ENCODE results near the gene COMMD7.

The COMMD7 gene

DNA sequence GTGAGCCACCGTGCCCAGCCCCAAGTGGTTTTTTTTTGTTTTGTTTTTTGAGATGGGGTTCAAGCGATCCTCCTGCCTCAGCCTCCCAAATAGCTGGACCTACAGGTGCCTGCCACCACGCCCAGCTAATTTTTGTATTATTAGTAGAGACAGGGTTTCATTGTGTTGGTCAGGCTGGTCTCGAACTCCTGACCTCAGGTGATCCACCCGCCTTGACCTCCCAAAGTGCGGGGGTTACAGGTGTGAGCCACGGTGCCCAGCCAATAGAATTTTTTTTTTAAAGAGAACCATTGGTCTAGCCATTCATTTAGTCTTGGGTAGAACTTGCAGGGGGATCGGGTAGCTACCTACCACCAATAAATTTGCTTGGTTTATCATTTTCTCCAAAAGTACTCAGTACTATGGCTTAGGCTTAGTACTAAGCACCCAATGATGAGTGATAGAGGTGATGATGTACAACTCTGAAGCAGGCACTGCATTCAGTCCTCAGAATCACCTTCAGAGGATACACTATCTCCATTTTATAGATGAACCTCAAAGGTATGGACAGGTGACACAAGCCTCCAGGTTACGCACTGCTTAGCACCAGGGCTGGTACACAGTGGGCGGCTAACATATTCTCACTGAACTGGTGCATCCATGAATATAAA is 56.6 kb downstream of the COMMD7 start:
- no peak for DNase-seq
- intact Hi-C loops (cut with DNase I; ENCODE audit: low total_unique reads) = no loop called here
- Histone ChIP-seq H3K4me3 (no peak overlapping the region), H3K27ac (no peak overlapping the region), H3K9me3 (no peaks in the 10 kb centered on the region), H3K36me3 (peaks cover 0 to 9% (median 7%) of the 10 kb centered on the region in 3 donors), H3K4me1 (peaks cover 0 to 7% (median 0%) of the 10 kb centered on the region in 4 donors), H3K27me3 (no peaks in the 10 kb centered on the region)
- no peak for TF ChIP-seq CTCF (IDR thresholded peaks at IDR 0.05)

- Histone ChIP-seq H3K27me3 (no peaks in the 10 kb centered on the region), H3K4me3 (no peak overlapping the region), H3K9me3 (no peaks in the 10 kb centered on the region), H3K36me3 (peaks cover 0 to 9% (median 7%) of the 10 kb centered on the region in 3 donors), H3K4me1 (peaks cover 0 to 13% (median 0%) of the 10 kb centered on the region in 4 donors), H3K27ac (no peak overlapping the region)
- intact Hi-C loops (cut with DNase I; ENCODE audit: low total_unique reads) = no loop called here
- no peak for DNase-seq
- no peak for TF ChIP-seq CTCF (IDR thresholded peaks at IDR 0.05)
Observed at GRCh38 chr20:32685541-32686529, 57.4 kb downstream of the COMMD7 start.

DNA sequence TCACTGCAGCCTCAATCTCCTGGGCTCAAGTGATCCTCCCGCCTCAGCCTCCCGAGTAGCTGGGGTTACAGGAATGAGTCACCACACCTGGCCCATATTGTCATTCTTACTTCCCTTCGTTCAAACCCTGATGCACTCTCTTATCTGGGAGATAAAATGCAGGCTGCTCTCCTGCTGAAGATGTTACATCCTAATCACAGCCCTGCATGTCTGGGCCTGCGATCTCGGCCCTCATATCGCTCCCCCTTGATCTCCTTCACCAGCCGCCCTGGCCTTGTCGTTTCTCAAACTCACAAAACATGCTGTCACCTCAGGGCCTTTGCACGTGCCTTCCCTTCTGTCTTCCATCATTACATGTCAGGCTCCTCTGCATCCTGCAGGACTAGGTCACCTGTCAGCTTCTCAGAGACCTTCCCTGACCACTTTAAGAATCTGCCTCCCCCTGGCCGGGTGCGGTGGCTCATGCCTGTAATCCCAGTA is 60.7 kb downstream of the COMMD7 start:
- Histone ChIP-seq H3K27me3 (no peaks in the 10 kb centered on the region), H3K36me3 (no peaks in the 10 kb centered on the region), H3K4me1 (peaks cover 0 to 13% (median 0%) of the 10 kb centered on the region in 4 donors), H3K4me3 (no peak overlapping the region), H3K27ac (no peak overlapping the region), H3K9me3 (no peaks in the 10 kb centered on the region)
- DNase-seq = no peak
- no peak for TF ChIP-seq CTCF (IDR thresholded peaks at IDR 0.05)
- intact Hi-C loops (cut with DNase I; ENCODE audit: low total_unique reads) = no loop called here

- no peaks in the 10 kb centered on the region for H3K36me3 ChIP-seq
- H3K27me3 ChIP-seq = no peaks in the 10 kb centered on the region
- no peaks in the 10 kb centered on the region for H3K9me3 ChIP-seq
- no peak for DNase-seq
- H3K4me1 ChIP-seq = peaks cover 0 to 13% (median 0%) of the 10 kb centered on the region in 4 donors
- intact Hi-C loops (cut with DNase I; ENCODE audit: low total_unique reads) = no loop called here
- H3K27ac ChIP-seq = no peak overlapping the region
- TF ChIP-seq CTCF (IDR thresholded peaks at IDR 0.05) = no peak
- no peak overlapping the region for H3K4me3 ChIP-seq
Observed at GRCh38 chr20:32681175-32682084, 61.8 kb downstream of the COMMD7 start.

- Histone ChIP-seq H3K27me3 (no peaks in the 10 kb centered on the region), H3K4me1 (peaks cover 0 to 6% (median 0%) of the 10 kb centered on the region in 4 donors), H3K9me3 (no peaks in the 10 kb centered on the region), H3K4me3 (no peak overlapping the region), H3K36me3 (no peaks in the 10 kb centered on the region), H3K27ac (no peak overlapping the region)
- no peak for DNase-seq
- intact Hi-C loops (cut with DNase I; ENCODE audit: low total_unique reads) = no loop called here
- TF ChIP-seq CTCF (IDR thresholded peaks at IDR 0.05) = no peak
Observed at GRCh38 chr20:32680544-32681174, 62.6 kb downstream of the COMMD7 start.
